ENCODE data around the gene G6PD.

DNA sequence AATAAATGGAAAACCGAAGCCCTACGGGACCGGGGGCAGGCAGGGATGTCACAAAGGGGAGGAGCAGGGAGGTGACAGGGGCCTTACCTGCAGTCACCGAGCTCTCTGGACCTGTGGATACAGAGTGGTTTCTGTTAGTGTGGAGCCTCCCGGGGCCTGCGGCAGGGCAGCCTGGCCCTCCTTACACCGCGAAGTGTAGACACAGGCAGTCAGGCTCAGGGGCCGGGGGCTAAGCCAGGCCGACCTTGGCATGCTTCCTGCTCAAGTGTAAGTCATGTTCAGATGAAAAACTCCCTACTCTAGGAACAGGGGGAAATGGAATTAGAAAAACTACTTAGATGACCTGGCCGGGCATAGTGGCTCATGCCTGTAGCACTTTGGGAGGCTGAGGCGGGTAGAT lies 34.9 kb downstream of the G6PD start:
- no peak for TF ChIP-seq POLR2AphosphoS5 (IDR thresholded peaks at IDR 0.05; ENCODE audit: low read depth)
- TF ChIP-seq, protein P1, sequence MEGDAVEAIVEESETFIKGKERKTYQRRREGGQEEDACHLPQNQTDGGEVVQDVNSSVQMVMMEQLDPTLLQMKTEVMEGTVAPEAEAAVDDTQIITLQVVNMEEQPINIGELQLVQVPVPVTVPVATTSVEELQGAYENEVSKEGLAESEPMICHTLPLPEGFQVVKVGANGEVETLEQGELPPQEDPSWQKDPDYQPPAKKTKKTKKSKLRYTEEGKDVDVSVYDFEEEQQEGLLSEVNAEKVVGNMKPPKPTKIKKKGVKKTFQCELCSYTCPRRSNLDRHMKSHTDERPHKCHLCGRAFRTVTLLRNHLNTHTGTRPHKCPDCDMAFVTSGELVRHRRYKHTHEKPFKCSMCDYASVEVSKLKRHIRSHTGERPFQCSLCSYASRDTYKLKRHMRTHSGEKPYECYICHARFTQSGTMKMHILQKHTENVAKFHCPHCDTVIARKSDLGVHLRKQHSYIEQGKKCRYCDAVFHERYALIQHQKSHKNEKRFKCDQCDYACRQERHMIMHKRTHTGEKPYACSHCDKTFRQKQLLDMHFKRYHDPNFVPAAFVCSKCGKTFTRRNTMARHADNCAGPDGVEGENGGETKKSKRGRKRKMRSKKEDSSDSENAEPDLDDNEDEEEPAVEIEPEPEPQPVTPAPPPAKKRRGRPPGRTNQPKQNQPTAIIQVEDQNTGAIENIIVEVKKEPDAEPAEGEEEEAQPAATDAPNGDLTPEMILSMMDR (IDR thresholded peaks at IDR 0.05; ENCODE audit: insufficient read depth, low read length), result no peak

All from HL-60 (cell line).